Immature natural killer cell (primary cell): ENCODE data around the gene ANKS3. TPM values are rescaled to one million over a fixed set of nuclear protein-coding genes. Genes with fewer than 3 reads are reported as not detected.

Source experiments
- DNase-seq, 3 donors: peaks; one replicate each; pipeline ENCODE4 v3.0.0; 2022; ENCODE audit warnings: mixed read lengths in 1 of 3
- H3K27ac Mint-ChIP-seq, 6 donors: one replicate each; pipeline ENCODE4 v1.8.0; 2020; ENCODE audit warnings: mixed read lengths in 6 of 6, mild to moderate bottlenecking in 5 of 6, inconsistent platforms in 4 of 6, moderate library complexity in 3 of 6
- H3K27me3 Mint-ChIP-seq, 3 donors: one replicate each; pipeline ENCODE4 v1.8.0; 2020 to 2021; ENCODE audit warnings: low read depth in 3 of 3, mild to moderate bottlenecking in 3 of 3, mixed read lengths in 3 of 3, moderate library complexity in 3 of 3, inconsistent platforms in 1 of 3
- H3K36me3 Mint-ChIP-seq, 3 donors: one replicate each; pipeline ENCODE4 v1.8.0; 2020; ENCODE audit warnings: mixed read lengths in 3 of 3, inconsistent platforms in 2 of 3, mild to moderate bottlenecking in 2 of 3
- H3K4me1 Mint-ChIP-seq, 2 donors: one replicate each; pipeline ENCODE4 v1.8.0; 2020; ENCODE audit warnings: inconsistent platforms in 2 of 2, mild to moderate bottlenecking in 2 of 2, mixed read lengths in 2 of 2, moderate library complexity in 1 of 2
- H3K4me3 Mint-ChIP-seq, 5 donors: one replicate each; pipeline ENCODE4 v1.8.0; 2020; ENCODE audit warnings: mild to moderate bottlenecking in 5 of 5, mixed read lengths in 5 of 5, inconsistent platforms in 3 of 5, moderate library complexity in 3 of 5
- H3K9me3 Mint-ChIP-seq, 6 donors: one replicate each; pipeline ENCODE4 v1.8.0; 2020; ENCODE audit warnings: mild to moderate bottlenecking in 6 of 6, mixed read lengths in 6 of 6, inconsistent platforms in 4 of 6, moderate library complexity in 3 of 6
- polyA plus RNA-seq, 3 donors: library from polyadenylated mRNA; unstranded; fragments of 300-500 nt; fragmentation: Illumina TruSeq; gene quantifications; one replicate each; pipeline ENCODE4 v1.2.3, GENCODE V29; 2021

The ANKS3 gene
- polyA plus RNA-seq, 3 donors from 2014 or later: 1.4 to 6.4 (median 2.6) TPM

GRCh38 chr16:4694642-4695451 lies 39.2 kb downstream of the ANKS3 start:
- Mint-ChIP-seq H3K4me3 (peak overlapping the region; percentile 54 to 87 (median 73)), H3K27ac (peak overlapping the region; percentile 65 to 85 (median 78))
- no peak for DNase-seq

GRCh38 chr16:4693956-4694641 lies 40.0 kb downstream of the ANKS3 start:
- Mint-ChIP-seq H3K27me3 (peaks cover 0 to 9% (median 3%) of the 10 kb centered on the region in 3 donors), H3K36me3 (no peaks in the 10 kb centered on the region), H3K9me3 (no peaks in the 10 kb centered on the region), H3K4me1 (peaks cover 9 to 15% of the 10 kb centered on the region in 2 donors), H3K27ac (peak overlapping the region in 4 of 6 donors; percentile 69 to 85 (median 78)), H3K4me3 (peak overlapping the region; percentile 54 to 87 (median 73))
- peak in 1 of 3 donors; percentile 41 for DNase-seq

More at GRCh38 chr16:4694642-4695451, 39.2 kb downstream of the ANKS3 start:
- peaks cover 4 to 6% (median 6%) of the 10 kb centered on the region in 3 donors for H3K36me3 Mint-ChIP-seq
- peaks cover 9 to 15% of the 10 kb centered on the region in 2 donors for H3K4me1 Mint-ChIP-seq
- H3K9me3 Mint-ChIP-seq: no peaks in the 10 kb centered on the region
- peaks cover 0 to 9% (median 7%) of the 10 kb centered on the region in 3 donors for H3K27me3 Mint-ChIP-seq

GRCh38 chr16:4693296-4693955 lies 40.6 kb downstream of the ANKS3 start, which contains the start of gene NUDT16L1:
Gene NUDT16L1 (plus strand): TSS chr16:4693562. CDS start chr16:4693727, 165 bp downstream.
- DNase-seq: peak; percentile 98
- Mint-ChIP-seq H3K27me3 (peaks cover 1 to 11% (median 3%) of the 10 kb centered on the region in 3 donors), H3K36me3 (no peaks in the 10 kb centered on the region), H3K27ac (peak within 1 kb of the TSS; percentile 77 to 88 (median 83)), H3K9me3 (no peaks in the 10 kb centered on the region), H3K4me3 (peak within 1 kb of the TSS; percentile 84 to 88 (median 85)), H3K4me1 (peaks cover 9 to 15% of the 10 kb centered on the region in 2 donors)

- H3K9me3 Mint-ChIP-seq: no peaks in the 10 kb centered on the region
- H3K36me3 Mint-ChIP-seq: no peaks in the 10 kb centered on the region
- peak overlapping the region; percentile 84 to 88 (median 85) for H3K4me3 Mint-ChIP-seq
- H3K27me3 Mint-ChIP-seq: peaks cover 1 to 13% (median 5%) of the 10 kb centered on the region in 3 donors
- H3K27ac Mint-ChIP-seq: peak overlapping the region; percentile 76 to 88 (median 83)
- H3K4me1 Mint-ChIP-seq: peaks cover 9 to 15% of the 10 kb centered on the region in 2 donors
- DNase-seq: no peak
These were observed 41.4 kb downstream of the ANKS3 start for GRCh38 chr16:4692460-4693295.

- Mint-ChIP-seq H3K27ac (peak overlapping the region in 2 of 6 donors; percentile 51 to 60), H3K4me3 (peak overlapping the region in 4 of 5 donors; percentile 27 to 69 (median 54))
These were observed 42.2 kb downstream of the ANKS3 start for GRCh38 chr16:4691666-4692412.

GRCh38 chr16:4690946-4691665 lies 43.0 kb downstream of the ANKS3 start:
- DNase-seq: no peak
- H3K9me3 Mint-ChIP-seq: no peaks in the 10 kb centered on the region
- H3K4me1 Mint-ChIP-seq: peaks cover 9 to 14% of the 10 kb centered on the region in 2 donors
- no peaks in the 10 kb centered on the region for H3K36me3 Mint-ChIP-seq
- peaks cover 1 to 15% (median 5%) of the 10 kb centered on the region in 3 donors for H3K27me3 Mint-ChIP-seq
- peak overlapping the region in 4 of 6 donors; percentile 51 to 78 (median 61) for H3K27ac Mint-ChIP-seq
- H3K4me3 Mint-ChIP-seq: peak overlapping the region; percentile 10 to 69 (median 45)

More at GRCh38 chr16:4691666-4692412, 42.2 kb downstream of the ANKS3 start:
- peaks cover 1 to 15% (median 5%) of the 10 kb centered on the region in 3 donors for H3K27me3 Mint-ChIP-seq
- no peaks in the 10 kb centered on the region for H3K9me3 Mint-ChIP-seq
- no peak for DNase-seq
- H3K36me3 Mint-ChIP-seq: no peaks in the 10 kb centered on the region
- H3K4me1 Mint-ChIP-seq: peaks cover 9 to 15% of the 10 kb centered on the region in 2 donors

GRCh38 chr16:4689864-4690704 lies 44.0 kb downstream of the ANKS3 start:
- Mint-ChIP-seq H3K9me3 (no peaks in the 10 kb centered on the region), H3K4me3 (no peak overlapping the region), H3K36me3 (peaks cover 0 to 2% (median under 1%) of the 10 kb centered on the region in 3 donors), H3K27ac (peak overlapping the region in 1 of 6 donors; percentile 73), H3K27me3 (peaks cover 1 to 9% (median 5%) of the 10 kb centered on the region in 3 donors), H3K4me1 (peaks cover under 1 to 4% of the 10 kb centered on the region in 2 donors)
- DNase-seq: no peak

GRCh38 chr16:4689091-4689671 lies 44.9 kb downstream of the ANKS3 start:
- peaks cover 1 to 8% (median 5%) of the 10 kb centered on the region in 3 donors for H3K27me3 Mint-ChIP-seq
- peaks cover 0 to 3% of the 10 kb centered on the region in 2 donors for H3K4me1 Mint-ChIP-seq
- DNase-seq: no peak
- peaks cover 0 to 4% (median 3%) of the 10 kb centered on the region in 3 donors for H3K36me3 Mint-ChIP-seq
- H3K9me3 Mint-ChIP-seq: no peaks in the 10 kb centered on the region
- no peak overlapping the region for H3K27ac Mint-ChIP-seq
- no peak overlapping the region for H3K4me3 Mint-ChIP-seq

- no peaks in the 10 kb centered on the region for H3K9me3 Mint-ChIP-seq
- no peak overlapping the region for H3K4me3 Mint-ChIP-seq
- no peak overlapping the region for H3K27ac Mint-ChIP-seq
- peaks cover 1 to 8% (median 5%) of the 10 kb centered on the region in 3 donors for H3K27me3 Mint-ChIP-seq
- H3K36me3 Mint-ChIP-seq: peaks cover 0 to 4% (median 3%) of the 10 kb centered on the region in 3 donors
- DNase-seq: no peak
- H3K4me1 Mint-ChIP-seq: peaks cover 0 to 3% of the 10 kb centered on the region in 2 donors
These were observed 45.4 kb downstream of the ANKS3 start for GRCh38 chr16:4688674-4689045.

- Mint-ChIP-seq H3K4me3 (no peak overlapping the region), H3K4me1 (peaks cover 0 to 1% of the 10 kb centered on the region in 2 donors), H3K27ac (peak overlapping the region in 1 of 6 donors; percentile 9), H3K9me3 (no peaks in the 10 kb centered on the region), H3K36me3 (peaks cover 0 to 4% (median 3%) of the 10 kb centered on the region in 3 donors), H3K27me3 (peaks cover 1 to 8% (median 3%) of the 10 kb centered on the region in 3 donors)
- no peak for DNase-seq
These were observed 46.0 kb downstream of the ANKS3 start for GRCh38 chr16:4687946-4688673.
